Measurements from ENCODE around the gene OR1I1.

OR1I1 gene

DNA sequence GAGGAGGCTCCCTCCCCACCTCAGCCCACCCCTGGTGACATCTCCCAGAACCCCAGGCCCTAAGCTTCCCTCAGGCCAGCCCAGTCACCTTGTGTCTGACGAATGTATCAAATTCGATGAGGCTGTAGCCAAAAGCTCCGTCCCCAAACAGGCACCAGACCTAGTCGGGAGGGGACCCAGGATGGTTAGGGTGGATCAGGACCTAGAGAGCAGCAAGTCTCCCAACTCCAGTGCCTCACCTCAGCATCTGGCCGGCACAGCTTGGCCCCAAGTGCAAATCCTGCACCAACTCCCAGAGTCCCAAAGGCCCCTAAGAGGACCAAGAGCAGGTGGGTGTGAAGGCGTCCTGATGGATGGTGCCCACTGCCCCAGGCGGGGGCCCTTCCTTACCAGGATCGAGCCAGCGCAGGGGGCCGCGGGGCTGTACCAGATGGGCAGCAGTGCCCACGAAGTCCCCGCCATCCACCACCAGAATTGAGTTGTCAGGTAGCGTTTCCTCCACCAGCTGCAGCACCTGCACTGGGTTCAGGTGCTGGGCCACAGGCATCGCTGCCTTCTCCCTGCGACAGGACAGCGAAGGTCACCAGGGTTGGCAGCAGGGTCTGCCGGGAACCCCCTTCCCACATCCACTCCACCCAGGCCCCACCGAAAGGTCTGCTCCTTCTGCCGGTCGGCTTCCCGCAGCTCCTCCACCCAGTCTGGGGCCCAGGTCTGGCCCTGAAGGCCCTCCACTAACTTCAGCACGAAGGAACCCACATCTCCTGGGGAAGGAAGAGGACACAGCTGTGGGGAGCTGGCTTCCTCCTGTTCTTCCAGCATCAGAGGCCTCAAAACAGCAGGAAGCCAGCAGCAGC is 34.0 kb downstream of the OR1I1 start:
- Histone ChIP-seq H3K4me2 (ENCODE audit: insufficient read depth, low read length) (no peak overlapping the region), H3K4me3 (ENCODE audit: low read depth in 1 of 2, low read length in 2 of 2) (no peak overlapping the region), H3K27ac (ENCODE audit: low read length) (no peak overlapping the region), H3K27me3 (ENCODE audit: insufficient read depth, low read length, poor library complexity) (no peaks in the 10 kb centered on the region), H3K9ac (ENCODE audit: low read depth, low read length) (no peak overlapping the region), H3K9me3 (ENCODE audit: insufficient read depth, low read length, severe bottlenecking) (no peaks in the 10 kb centered on the region), H3K36me3 (ENCODE audit: insufficient read depth, low read length) (peaks cover 65% of the 10 kb centered on the region), H3K79me2 (ENCODE audit: insufficient read depth, low read length) (no peaks in the 10 kb centered on the region), H2AFZ (ENCODE audit: low read depth, low read length) (no peak overlapping the region), H4K20me1 (ENCODE audit: insufficient read depth, low read length) (peaks cover 5% of the 10 kb centered on the region; the same call in 1 of the 2 replicates), H3K4me1 (ENCODE audit: insufficient read depth, low read length) (no peaks in the 10 kb centered on the region)
- DNase-seq (no peak), ATAC-seq (ENCODE audit: insufficient read depth, low read depth) (no peak)
- TF ChIP-seq, protein P1, sequence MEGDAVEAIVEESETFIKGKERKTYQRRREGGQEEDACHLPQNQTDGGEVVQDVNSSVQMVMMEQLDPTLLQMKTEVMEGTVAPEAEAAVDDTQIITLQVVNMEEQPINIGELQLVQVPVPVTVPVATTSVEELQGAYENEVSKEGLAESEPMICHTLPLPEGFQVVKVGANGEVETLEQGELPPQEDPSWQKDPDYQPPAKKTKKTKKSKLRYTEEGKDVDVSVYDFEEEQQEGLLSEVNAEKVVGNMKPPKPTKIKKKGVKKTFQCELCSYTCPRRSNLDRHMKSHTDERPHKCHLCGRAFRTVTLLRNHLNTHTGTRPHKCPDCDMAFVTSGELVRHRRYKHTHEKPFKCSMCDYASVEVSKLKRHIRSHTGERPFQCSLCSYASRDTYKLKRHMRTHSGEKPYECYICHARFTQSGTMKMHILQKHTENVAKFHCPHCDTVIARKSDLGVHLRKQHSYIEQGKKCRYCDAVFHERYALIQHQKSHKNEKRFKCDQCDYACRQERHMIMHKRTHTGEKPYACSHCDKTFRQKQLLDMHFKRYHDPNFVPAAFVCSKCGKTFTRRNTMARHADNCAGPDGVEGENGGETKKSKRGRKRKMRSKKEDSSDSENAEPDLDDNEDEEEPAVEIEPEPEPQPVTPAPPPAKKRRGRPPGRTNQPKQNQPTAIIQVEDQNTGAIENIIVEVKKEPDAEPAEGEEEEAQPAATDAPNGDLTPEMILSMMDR (IDR thresholded peaks at IDR 0.05; ENCODE audit: borderline replicate concordance, extremely low read depth, low read length, poor library complexity, severe bottlenecking) = no peak
- TF ChIP-seq EZH2 (IDR thresholded peaks at IDR 0.05; ENCODE audit: borderline replicate concordance, low read depth, low read length, severe bottlenecking) = no peak

GRCh38 chr19:15116856-15117255 is 34.8 kb downstream of the OR1I1 start:
- no peaks in the 10 kb centered on the region for H3K9me3 ChIP-seq (ENCODE audit: insufficient read depth, low read length, severe bottlenecking)
- H3K9ac ChIP-seq (ENCODE audit: low read depth, low read length) = no peak overlapping the region
- H3K27ac ChIP-seq (ENCODE audit: low read length) = no peak overlapping the region

DNA sequence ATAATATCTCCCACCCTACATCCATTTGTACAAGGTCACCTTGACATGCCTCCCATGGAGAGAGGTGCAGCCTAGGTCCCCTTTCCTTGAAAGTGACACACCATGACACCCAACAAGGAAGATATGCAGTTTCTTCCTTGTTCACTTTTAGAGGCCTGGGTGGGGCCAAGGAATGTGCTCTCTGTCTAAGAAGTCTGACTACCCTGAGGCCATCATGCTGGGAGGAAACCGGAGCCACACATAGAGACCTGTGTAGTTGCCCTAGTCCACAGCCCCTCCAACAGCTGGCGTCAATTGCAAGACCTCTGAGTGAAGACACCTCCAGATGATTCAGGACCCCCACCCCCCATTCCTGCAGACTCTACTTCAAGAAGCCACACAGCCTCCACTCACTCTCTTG is 36.2 kb downstream of the OR1I1 start:
- H3K4me2 ChIP-seq (ENCODE audit: insufficient read depth, low read length) = no peak overlapping the region
- ATAC-seq (ENCODE audit: insufficient read depth, low read depth) (no peak), DNase-seq (no peak)
- H3K9ac ChIP-seq (ENCODE audit: low read depth, low read length) = no peak overlapping the region
- no peaks in the 10 kb centered on the region for H3K27me3 ChIP-seq (ENCODE audit: insufficient read depth, low read length, poor library complexity)
- H3K4me3 ChIP-seq (ENCODE audit: low read depth in 1 of 2, low read length in 2 of 2) = no peak overlapping the region
- peaks cover 2% of the 10 kb centered on the region; the same call in 1 of the 2 replicates for H3K79me2 ChIP-seq (ENCODE audit: insufficient read depth, low read length)
- H3K36me3 ChIP-seq (ENCODE audit: insufficient read depth, low read length) = peaks cover 78% of the 10 kb centered on the region
- H3K4me1 ChIP-seq (ENCODE audit: insufficient read depth, low read length) = no peaks in the 10 kb centered on the region
- H4K20me1 ChIP-seq (ENCODE audit: insufficient read depth, low read length) = peaks cover 10% of the 10 kb centered on the region
- TF ChIP-seq, protein P1 (IDR thresholded peaks at IDR 0.05; ENCODE audit: borderline replicate concordance, extremely low read depth, low read length, poor library complexity, severe bottlenecking) = no peak
- TF ChIP-seq EZH2 (IDR thresholded peaks at IDR 0.05; ENCODE audit: borderline replicate concordance, low read depth, low read length, severe bottlenecking) = no peak
- H2AFZ ChIP-seq (ENCODE audit: low read depth, low read length) = no peak overlapping the region
- H3K27ac ChIP-seq (ENCODE audit: low read length) = no peak overlapping the region
- H3K9me3 ChIP-seq (ENCODE audit: insufficient read depth, low read length, severe bottlenecking) = no peaks in the 10 kb centered on the region

More at GRCh38 chr19:15116856-15117255, 34.8 kb downstream of the OR1I1 start:
- Histone ChIP-seq H3K27me3 (ENCODE audit: insufficient read depth, low read length, poor library complexity) (no peaks in the 10 kb centered on the region), H3K36me3 (ENCODE audit: insufficient read depth, low read length) (peaks cover 68% of the 10 kb centered on the region), H4K20me1 (ENCODE audit: insufficient read depth, low read length) (peaks cover 5% of the 10 kb centered on the region; the same call in 1 of the 2 replicates), H2AFZ (ENCODE audit: low read depth, low read length) (no peak overlapping the region), H3K4me2 (ENCODE audit: insufficient read depth, low read length) (no peak overlapping the region), H3K4me3 (ENCODE audit: low read depth in 1 of 2, low read length in 2 of 2) (no peak overlapping the region), H3K79me2 (ENCODE audit: insufficient read depth, low read length) (no peaks in the 10 kb centered on the region), H3K4me1 (ENCODE audit: insufficient read depth, low read length) (no peaks in the 10 kb centered on the region)
- DNase-seq = no peak
- ATAC-seq (ENCODE audit: insufficient read depth, low read depth) = no peak
- TF ChIP-seq, protein P1 (IDR thresholded peaks at IDR 0.05; ENCODE audit: borderline replicate concordance, extremely low read depth, low read length, poor library complexity, severe bottlenecking) = no peak
- no peak for TF ChIP-seq EZH2 (IDR thresholded peaks at IDR 0.05; ENCODE audit: borderline replicate concordance, low read depth, low read length, severe bottlenecking)
